Neural progenitor cell (in vitro differentiated cells): ENCODE data around the gene CYB5D1. TPM values are rescaled to one million over a fixed set of nuclear protein-coding genes. Genes with fewer than 3 reads are reported as not detected.

Experiments
- DNase-seq: peaks from one replicate; pipeline ENCODE4 v3.0.0-alpha.2; 2016; ENCODE audit warnings: low spot score
- H2AFZ ChIP-seq: fragments of 200-600 bp; sonication (generic); replicated peaks from 2 replicates; pipeline ENCODE4 v1.6.1; 2016; ENCODE audit warnings: antibody characterized with exemption
- H3F3A ChIP-seq: fragments of 200-600 bp; sonication (generic); 2 replicates; pipeline ENCODE4 v1.6.1; 2016; ENCODE audit warnings: antibody characterized with exemption, low read depth
- H3K27ac ChIP-seq: fragments of 200-600 bp; sonication (generic); 2 replicates; pipeline ENCODE4 v1.5.1; 2016; ENCODE audit warnings: mild to moderate bottlenecking
- H3K27me3 ChIP-seq: fragments of 200-600 bp; sonication (generic); 2 replicates; pipeline ENCODE4 v1.6.1; 2016; ENCODE audit warnings: mild to moderate bottlenecking, moderate library complexity
- H3K36me3 ChIP-seq: fragments of 200-600 bp; sonication (generic); 2 replicates; pipeline ENCODE4 v1.5.1; 2016
- H3K4me1 ChIP-seq: fragments of 200-600 bp; sonication (generic); 2 replicates; pipeline ENCODE4 v1.6.1; 2016; ENCODE audit warnings: mixed run types
- H3K4me2 ChIP-seq: fragments of 200-600 bp; sonication (generic); 2 replicates; pipeline ENCODE4 v1.6.1; 2016
- H3K4me3 ChIP-seq: fragments of 200-600 bp; sonication (generic); 2 replicates; pipeline ENCODE4 v1.5.1; 2016
- H3K79me2 ChIP-seq: fragments of 200-600 bp; sonication (generic); 2 replicates; pipeline ENCODE4 v1.6.1; 2016; ENCODE audit warnings: low read depth
- H3K9ac ChIP-seq: fragments of 200-600 bp; sonication (generic); 2 replicates; pipeline ENCODE4 v1.6.1; 2016
- H3K9me3 ChIP-seq: fragments of 200-600 bp; sonication (generic); 2 replicates; pipeline ENCODE4 v1.5.1; 2016; ENCODE audit warnings: low read depth
- H4K20me1 ChIP-seq: fragments of 200-600 bp; sonication (generic); 2 replicates; pipeline ENCODE4 v1.6.1; 2016; ENCODE audit warnings: low read depth
- H3K27ac Mint-ChIP-seq: 3 replicates; pipeline ENCODE4 v1.8.0; 2021; ENCODE audit warnings: mixed read lengths
- H3K27me3 Mint-ChIP-seq: 2 replicates; pipeline ENCODE4 v1.8.0; 2022; ENCODE audit warnings: low read depth, mild to moderate bottlenecking, inconsistent platforms, moderate library complexity, mixed read lengths; ENCODE audit not compliant: insufficient read depth
- H3K36me3 Mint-ChIP-seq: 3 replicates; pipeline ENCODE4 v1.8.0; 2021; ENCODE audit warnings: mixed read lengths
- H3K4me1 Mint-ChIP-seq: 3 replicates; pipeline ENCODE4 v1.8.0; 2021; ENCODE audit warnings: mixed read lengths
- H3K4me3 Mint-ChIP-seq: 3 replicates; pipeline ENCODE4 v1.8.0; 2021; ENCODE audit warnings: mild to moderate bottlenecking, moderate library complexity, mixed read lengths
- H3K9me3 Mint-ChIP-seq: 3 replicates; pipeline ENCODE4 v1.8.0; 2020; ENCODE audit warnings: mixed read lengths
- EZH2 ChIP-seq: fragments of 200-600 bp; sonication (generic); IDR thresholded peaks from 2 replicates; pipeline ENCODE4 v1.6.1; 2017; ENCODE audit warnings: antibody characterized with exemption, mild to moderate bottlenecking, moderate library complexity
- EZH2phosphoT487 ChIP-seq: fragments of 200-600 bp; sonication (generic); IDR thresholded peaks from 2 replicates; pipeline ENCODE4 v1.6.1; 2017; ENCODE audit warnings: antibody characterized with exemption
- total RNA-seq: library from RNA; depleted of rRNA; stranded (reverse); fragments of >200 nt; gene quantifications from 2 replicates; pipeline ENCODE4 v1.2.3, GENCODE V29; 2015; ENCODE audit warnings: low replicate concordance
- TF ChIP-seq, protein P1 (sequence below): fragments of 200-600 bp; sonication (generic); IDR thresholded peaks from 2 replicates; pipeline ENCODE4 v1.5.1; 2017; ENCODE audit warnings: antibody characterized with exemption, mild to moderate bottlenecking

The CYB5D1 gene
- total RNA-seq, 1 donor from 2014 or later, result 12.9 TPM

DNA sequence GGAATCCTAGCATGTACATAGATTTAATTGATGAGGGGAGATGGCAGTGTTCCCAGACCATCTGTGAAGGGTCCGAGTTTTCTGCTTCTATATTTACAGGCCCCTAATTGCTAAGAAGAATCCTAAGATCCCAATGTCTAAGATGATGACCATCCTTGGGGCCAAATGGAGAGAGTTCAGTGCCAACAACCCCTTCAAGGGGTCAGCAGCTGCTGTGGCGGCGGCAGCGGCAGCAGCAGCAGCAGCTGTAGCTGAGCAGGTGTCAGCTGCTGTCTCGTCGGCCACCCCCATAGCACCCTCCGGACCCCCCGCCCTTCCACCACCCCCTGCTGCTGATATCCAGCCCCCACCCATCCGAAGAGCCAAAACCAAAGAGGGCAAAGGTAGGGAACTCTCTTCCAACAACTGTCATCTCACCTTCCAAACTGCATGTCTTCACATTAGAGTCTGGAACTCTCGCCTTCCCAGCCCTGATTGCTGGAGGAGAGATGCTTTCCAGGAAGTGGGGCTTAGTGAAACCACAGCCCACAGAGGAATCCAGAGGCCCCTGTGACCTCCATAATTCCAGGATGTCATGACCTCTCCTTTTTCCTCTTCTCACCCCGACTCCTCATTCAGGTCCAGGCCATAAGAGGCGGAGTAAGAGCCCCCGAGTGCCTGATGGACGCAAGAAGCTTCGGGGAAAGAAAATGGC lies 35.5 kb downstream of the CYB5D1 start:
- Mint-ChIP-seq H3K4me1 (no peaks in the 10 kb centered on the region), H3K4me3 (no peak overlapping the region), H3K27me3 (peaks cover 6% of the 10 kb centered on the region), H3K36me3 (peaks cover 35% of the 10 kb centered on the region), H3K27ac (no peak overlapping the region), H3K9me3 (no peaks in the 10 kb centered on the region)
- Histone ChIP-seq H3K9ac (no peak overlapping the region), H3K27ac (no peak overlapping the region), H3K36me3 (no peaks in the 10 kb centered on the region), H3K9me3 (no peaks in the 10 kb centered on the region), H3K4me3 (no peak overlapping the region), H3K4me2 (no peak overlapping the region), H3F3A (peaks cover 15% of the 10 kb centered on the region), H4K20me1 (peaks cover 7% of the 10 kb centered on the region), H2AFZ (no peak overlapping the region), H3K4me1 (peaks cover 18% of the 10 kb centered on the region), H3K27me3 (no peaks in the 10 kb centered on the region), H3K79me2 (no peaks in the 10 kb centered on the region)
- DNase-seq, result no peak
- no peak for TF ChIP-seq EZH2

DNA sequence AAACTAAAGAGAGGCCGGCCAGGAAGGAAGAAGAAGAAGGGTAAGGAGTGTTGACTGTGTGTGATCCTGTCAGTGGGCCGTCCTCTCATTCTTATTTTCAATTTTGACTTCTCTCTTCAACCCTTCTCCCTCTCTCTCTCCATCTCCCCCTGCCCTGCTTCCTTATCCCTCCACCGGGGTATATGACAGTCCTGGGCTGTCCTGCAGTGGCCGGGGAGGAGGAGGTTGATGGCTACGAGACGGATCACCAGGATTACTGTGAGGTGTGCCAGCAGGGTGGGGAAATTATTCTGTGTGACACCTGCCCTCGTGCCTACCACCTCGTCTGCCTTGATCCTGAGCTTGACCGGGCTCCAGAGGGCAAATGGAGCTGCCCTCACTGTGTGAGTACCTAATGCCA lies 36.4 kb downstream of the CYB5D1 start:
- peaks cover 6% of the 10 kb centered on the region for H3F3A ChIP-seq
- peaks cover 7% of the 10 kb centered on the region for H4K20me1 ChIP-seq
- DNase-seq, result no peak
- no peak overlapping the region for H2AFZ ChIP-seq
- H3K36me3 ChIP-seq, result no peaks in the 10 kb centered on the region
- Mint-ChIP-seq H3K4me1 (no peaks in the 10 kb centered on the region), H3K4me3 (no peak overlapping the region), H3K27me3 (peaks cover 6% of the 10 kb centered on the region), H3K27ac (no peak overlapping the region), H3K9me3 (no peaks in the 10 kb centered on the region), H3K36me3 (peaks cover 41% of the 10 kb centered on the region)
- H3K27me3 ChIP-seq, result no peaks in the 10 kb centered on the region
- no peak overlapping the region for H3K27ac ChIP-seq
- no peak overlapping the region for H3K4me2 ChIP-seq
- no peaks in the 10 kb centered on the region for H3K9me3 ChIP-seq
- no peaks in the 10 kb centered on the region for H3K79me2 ChIP-seq
- H3K4me1 ChIP-seq, result peaks cover 9% of the 10 kb centered on the region
- TF ChIP-seq EZH2 (no peak), EZH2phosphoT487 (no peak)
- TF ChIP-seq, protein P1, sequence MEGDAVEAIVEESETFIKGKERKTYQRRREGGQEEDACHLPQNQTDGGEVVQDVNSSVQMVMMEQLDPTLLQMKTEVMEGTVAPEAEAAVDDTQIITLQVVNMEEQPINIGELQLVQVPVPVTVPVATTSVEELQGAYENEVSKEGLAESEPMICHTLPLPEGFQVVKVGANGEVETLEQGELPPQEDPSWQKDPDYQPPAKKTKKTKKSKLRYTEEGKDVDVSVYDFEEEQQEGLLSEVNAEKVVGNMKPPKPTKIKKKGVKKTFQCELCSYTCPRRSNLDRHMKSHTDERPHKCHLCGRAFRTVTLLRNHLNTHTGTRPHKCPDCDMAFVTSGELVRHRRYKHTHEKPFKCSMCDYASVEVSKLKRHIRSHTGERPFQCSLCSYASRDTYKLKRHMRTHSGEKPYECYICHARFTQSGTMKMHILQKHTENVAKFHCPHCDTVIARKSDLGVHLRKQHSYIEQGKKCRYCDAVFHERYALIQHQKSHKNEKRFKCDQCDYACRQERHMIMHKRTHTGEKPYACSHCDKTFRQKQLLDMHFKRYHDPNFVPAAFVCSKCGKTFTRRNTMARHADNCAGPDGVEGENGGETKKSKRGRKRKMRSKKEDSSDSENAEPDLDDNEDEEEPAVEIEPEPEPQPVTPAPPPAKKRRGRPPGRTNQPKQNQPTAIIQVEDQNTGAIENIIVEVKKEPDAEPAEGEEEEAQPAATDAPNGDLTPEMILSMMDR, result no peak
- no peak overlapping the region for H3K4me3 ChIP-seq
- no peak overlapping the region for H3K9ac ChIP-seq

GRCh38 chr17:7894866-7895265 lies 37.1 kb downstream of the CYB5D1 start:
- Histone ChIP-seq H3K4me1 (peaks cover 3% of the 10 kb centered on the region), H4K20me1 (peaks cover 3% of the 10 kb centered on the region), H3K79me2 (no peaks in the 10 kb centered on the region), H3K36me3 (no peaks in the 10 kb centered on the region), H3K27me3 (no peaks in the 10 kb centered on the region), H3K27ac (no peak overlapping the region), H3K4me2 (no peak overlapping the region), H3K4me3 (no peak overlapping the region), H2AFZ (no peak overlapping the region), H3K9me3 (no peaks in the 10 kb centered on the region), H3K9ac (no peak overlapping the region), H3F3A (peaks cover 1% of the 10 kb centered on the region)
- peaks cover 3% of the 10 kb centered on the region for H3K27me3 Mint-ChIP-seq
- no peaks in the 10 kb centered on the region for H3K9me3 Mint-ChIP-seq
- no peak overlapping the region for H3K27ac Mint-ChIP-seq
- peaks cover 46% of the 10 kb centered on the region for H3K36me3 Mint-ChIP-seq
- no peak for DNase-seq
- no peak for TF ChIP-seq EZH2phosphoT487
- TF ChIP-seq EZH2, result no peak
- TF ChIP-seq, protein P1, result no peak
- H3K4me3 Mint-ChIP-seq, result no peak overlapping the region
- no peaks in the 10 kb centered on the region for H3K4me1 Mint-ChIP-seq

DNA sequence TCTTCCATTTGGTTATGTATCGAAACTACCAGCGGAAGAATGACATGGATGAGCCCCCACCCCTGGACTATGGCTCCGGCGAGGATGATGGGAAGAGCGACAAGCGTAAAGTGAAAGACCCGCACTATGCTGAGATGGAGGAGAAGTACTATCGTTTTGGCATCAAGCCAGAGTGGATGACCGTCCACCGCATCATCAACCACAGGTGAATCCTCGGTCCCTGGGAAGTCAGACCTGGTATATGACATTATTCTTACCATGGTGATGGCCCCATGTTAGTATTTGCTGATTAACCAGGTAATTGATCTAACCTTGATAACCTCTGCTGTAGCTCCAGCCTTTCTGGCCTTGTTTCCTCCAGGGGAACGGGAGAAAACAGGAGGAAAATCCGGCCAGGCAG lies 39.3 kb downstream of the CYB5D1 start:
- Histone ChIP-seq H3K79me2 (no peaks in the 10 kb centered on the region), H3K27ac (no peak overlapping the region), H3K4me2 (no peak overlapping the region), H3K4me3 (no peak overlapping the region), H4K20me1 (no peaks in the 10 kb centered on the region), H3K9me3 (no peaks in the 10 kb centered on the region), H3K9ac (no peak overlapping the region), H3K36me3 (no peaks in the 10 kb centered on the region), H3F3A (no peaks in the 10 kb centered on the region), H3K4me1 (no peaks in the 10 kb centered on the region), H3K27me3 (no peaks in the 10 kb centered on the region), H2AFZ (no peak overlapping the region)
- H3K27me3 Mint-ChIP-seq, result peaks cover 3% of the 10 kb centered on the region
- TF ChIP-seq, protein P1, result no peak
- TF ChIP-seq EZH2phosphoT487 (no peak), EZH2 (no peak)
- no peaks in the 10 kb centered on the region for H3K9me3 Mint-ChIP-seq
- no peak overlapping the region for H3K4me3 Mint-ChIP-seq
- peaks cover 51% of the 10 kb centered on the region for H3K36me3 Mint-ChIP-seq
- H3K4me1 Mint-ChIP-seq, result no peaks in the 10 kb centered on the region
- H3K27ac Mint-ChIP-seq, result no peak overlapping the region
- DNase-seq, result no peak
